ENCODE data around the gene MXI1.

DNA sequence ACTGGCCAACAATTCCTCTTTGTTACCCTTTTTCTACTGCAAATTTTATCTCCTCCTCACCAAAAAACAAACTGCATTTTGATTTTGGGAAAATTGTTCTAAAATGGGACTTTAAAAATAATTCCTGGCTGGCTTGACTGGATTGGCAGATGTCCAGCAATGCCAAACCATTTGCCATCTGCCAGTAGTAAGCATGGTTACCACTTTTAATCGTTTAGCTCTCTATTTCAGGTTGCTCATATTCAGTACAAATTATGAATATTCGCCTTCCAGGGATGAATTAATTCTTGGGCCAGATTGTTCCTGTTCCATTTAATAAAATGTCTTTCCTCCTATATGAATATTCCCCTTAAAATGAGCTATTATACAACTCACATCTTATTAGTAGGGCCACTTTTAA lies 61.6 kb downstream of the MXI1 start:
- TF ChIP-seq, protein P1, sequence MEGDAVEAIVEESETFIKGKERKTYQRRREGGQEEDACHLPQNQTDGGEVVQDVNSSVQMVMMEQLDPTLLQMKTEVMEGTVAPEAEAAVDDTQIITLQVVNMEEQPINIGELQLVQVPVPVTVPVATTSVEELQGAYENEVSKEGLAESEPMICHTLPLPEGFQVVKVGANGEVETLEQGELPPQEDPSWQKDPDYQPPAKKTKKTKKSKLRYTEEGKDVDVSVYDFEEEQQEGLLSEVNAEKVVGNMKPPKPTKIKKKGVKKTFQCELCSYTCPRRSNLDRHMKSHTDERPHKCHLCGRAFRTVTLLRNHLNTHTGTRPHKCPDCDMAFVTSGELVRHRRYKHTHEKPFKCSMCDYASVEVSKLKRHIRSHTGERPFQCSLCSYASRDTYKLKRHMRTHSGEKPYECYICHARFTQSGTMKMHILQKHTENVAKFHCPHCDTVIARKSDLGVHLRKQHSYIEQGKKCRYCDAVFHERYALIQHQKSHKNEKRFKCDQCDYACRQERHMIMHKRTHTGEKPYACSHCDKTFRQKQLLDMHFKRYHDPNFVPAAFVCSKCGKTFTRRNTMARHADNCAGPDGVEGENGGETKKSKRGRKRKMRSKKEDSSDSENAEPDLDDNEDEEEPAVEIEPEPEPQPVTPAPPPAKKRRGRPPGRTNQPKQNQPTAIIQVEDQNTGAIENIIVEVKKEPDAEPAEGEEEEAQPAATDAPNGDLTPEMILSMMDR (IDR thresholded peaks at IDR 0.05) = no peak
- TF ChIP-seq EP300 (IDR thresholded peaks at IDR 0.05) (no peak), POLR2A (IDR thresholded peaks at IDR 0.05) (no peak)
